ENCODE results near the gene GRIP1.

GRIP1 gene

GRCh38 chr12:66637699-66638301 is 41.1 kb downstream of the GRIP1 start:
- DNase-seq: no peak

DNA sequence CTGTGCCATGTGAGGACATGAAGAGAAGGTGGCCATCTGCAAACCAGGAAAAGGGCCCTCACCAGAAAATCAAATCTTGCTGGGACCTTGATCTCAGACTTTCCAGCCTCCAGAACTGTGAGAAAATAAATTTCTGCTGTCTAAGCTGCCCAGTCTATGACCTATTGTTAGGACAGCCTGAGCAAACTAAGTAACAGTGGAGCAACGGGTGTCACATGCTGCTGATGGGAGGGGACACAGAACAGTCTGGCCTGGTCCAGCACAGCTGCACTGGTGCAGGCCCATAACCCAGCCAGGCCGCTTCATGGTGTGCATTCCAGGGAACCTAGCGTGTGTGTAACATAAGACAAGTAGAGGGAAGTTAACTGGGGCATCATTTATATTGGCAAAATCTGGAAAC is 42.1 kb downstream of the GRIP1 start:
- DNase-seq: no peak

GRCh38 chr12:66633676-66634075 is 45.2 kb downstream of the GRIP1 start:
- no peak for DNase-seq

- no peak for DNase-seq
Observed at GRCh38 chr12:66629138-66629870, 49.6 kb downstream of the GRIP1 start.

GRCh38 chr12:66627988-66628317 is 50.9 kb downstream of the GRIP1 start:
- no peak for DNase-seq

DNA sequence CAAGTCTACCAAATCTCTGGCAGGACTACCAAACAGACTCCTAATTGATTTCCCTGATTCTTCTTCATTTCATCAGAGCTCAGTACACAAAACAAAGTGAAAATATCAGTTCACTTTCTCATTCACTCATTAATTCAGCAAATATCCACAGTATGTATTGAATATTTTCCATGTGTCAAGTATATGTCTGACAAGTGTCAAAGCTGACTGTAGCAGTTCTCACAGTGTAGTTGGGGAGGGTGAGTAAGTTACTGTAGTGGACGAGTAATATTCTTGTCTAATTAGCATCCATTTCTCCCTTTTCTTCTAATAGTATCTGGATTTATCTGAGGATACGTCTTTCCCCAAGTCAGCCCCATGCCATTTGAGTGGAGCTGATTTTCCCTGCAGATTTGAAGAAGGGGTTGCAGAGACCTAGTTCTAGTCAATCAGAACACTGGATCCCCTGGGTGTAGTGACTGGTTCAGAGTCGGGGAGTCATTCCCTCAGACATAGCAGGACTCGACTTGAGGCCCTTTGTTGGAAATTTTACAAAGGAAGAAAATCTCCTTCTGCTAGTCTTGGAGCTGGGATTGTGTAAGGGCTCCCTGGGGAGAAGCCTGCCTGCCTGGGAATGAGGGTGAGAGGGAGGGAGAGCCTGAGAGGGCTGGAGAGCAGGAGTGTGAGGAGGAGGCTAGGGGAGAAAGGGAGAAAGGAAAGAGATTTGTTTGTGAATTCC is 51.4 kb downstream of the GRIP1 start:
- no peak for DNase-seq

DNA sequence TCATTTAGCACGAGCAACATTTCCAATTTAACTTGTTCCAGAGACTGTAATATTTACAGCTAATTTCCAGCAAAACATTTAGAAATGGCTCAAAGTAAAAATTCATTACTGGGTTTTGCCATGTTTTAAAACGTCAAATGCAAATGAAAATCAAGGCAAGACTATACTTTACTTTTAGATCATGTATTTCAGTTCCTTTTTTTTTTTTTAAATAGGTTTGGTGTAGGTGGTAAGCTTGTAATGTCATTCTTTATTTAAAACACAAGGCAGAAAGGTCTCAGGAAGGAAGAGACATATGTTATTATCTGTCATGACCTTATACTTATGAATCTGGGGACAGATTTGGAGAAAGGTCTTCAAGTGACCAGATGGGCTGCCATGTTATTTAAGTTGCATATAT is 54.1 kb downstream of the GRIP1 start:
- DNase-seq: no peak

- no peak for DNase-seq
Observed at GRCh38 chr12:66623455-66623854, 55.4 kb downstream of the GRIP1 start.

- DNase-seq: no peak
Observed at GRCh38 chr12:66620688-66621087, 58.2 kb downstream of the GRIP1 start.

DNA sequence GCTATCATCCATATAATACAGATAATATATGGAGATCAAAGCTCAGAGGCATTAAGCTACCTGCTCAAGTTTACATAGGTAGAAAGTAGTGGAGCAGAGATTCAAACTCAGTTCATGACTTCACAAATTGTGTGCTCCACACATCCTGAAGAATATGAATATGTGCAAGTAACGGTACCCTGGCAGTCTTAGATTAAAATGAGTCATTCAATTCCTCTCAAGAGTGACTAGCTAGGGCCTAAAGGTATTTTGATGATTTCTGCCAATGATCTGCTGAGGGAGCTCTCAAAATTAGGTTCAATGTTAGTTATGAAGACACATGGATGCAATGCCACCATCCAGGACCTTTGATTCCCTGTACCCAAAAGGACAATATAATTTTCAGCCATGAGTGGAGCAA is 58.9 kb downstream of the GRIP1 start:
- no peak for DNase-seq

DNA sequence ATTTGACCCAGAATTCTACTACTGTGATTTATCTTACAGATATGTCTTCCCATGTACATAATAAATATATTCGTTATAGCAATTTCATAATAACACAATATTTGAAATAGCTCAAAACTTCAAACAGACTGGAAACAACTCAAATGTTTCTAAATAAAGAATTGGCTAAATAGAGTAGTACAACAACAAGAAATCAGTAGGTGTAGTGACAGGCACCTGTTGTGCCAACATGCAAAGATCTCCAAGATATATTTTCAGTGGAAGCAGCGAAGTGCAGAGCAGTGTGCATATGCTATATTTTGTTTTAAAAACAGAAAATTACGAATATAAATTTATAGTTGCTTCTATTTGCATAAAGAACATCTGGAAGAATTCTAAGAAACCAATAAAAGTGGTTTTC is 60.9 kb downstream of the GRIP1 start:
- no peak for DNase-seq

GRCh38 chr12:66612090-66612775 is 66.6 kb downstream of the GRIP1 start:
- DNase-seq: no peak

- no peak for DNase-seq
Observed at GRCh38 chr12:66607147-66607546, 71.7 kb downstream of the GRIP1 start.

GRCh38 chr12:66605293-66605692 is 73.6 kb downstream of the GRIP1 start:
- DNase-seq: no peak

DNA sequence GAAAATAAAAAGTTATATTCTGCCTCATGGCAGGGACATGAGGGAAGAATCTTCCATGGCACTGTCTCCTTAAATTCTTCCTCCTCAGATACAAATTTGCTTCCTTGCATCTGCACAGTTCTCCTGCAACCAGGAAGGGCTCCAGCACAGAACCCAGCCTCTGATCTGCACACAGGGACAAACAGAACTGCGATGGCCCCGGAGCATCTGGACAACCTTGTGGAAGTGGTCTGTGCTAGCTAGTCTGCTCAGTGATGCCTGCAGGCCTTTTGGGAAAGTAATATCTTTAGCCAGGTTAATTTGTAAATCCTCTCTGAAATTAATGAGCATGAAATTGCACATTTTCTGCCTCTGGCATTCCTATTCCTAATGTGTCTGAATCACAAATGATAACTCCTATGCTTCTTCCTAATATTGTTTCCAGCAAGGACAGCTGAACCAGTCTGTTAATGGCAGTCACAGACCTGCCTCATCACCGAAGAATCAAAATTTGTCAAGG is 74.8 kb downstream of the GRIP1 start:
- no peak for DNase-seq

GRCh38 chr12:66603461-66603860 is 75.4 kb downstream of the GRIP1 start:
- no peak for DNase-seq

DNA sequence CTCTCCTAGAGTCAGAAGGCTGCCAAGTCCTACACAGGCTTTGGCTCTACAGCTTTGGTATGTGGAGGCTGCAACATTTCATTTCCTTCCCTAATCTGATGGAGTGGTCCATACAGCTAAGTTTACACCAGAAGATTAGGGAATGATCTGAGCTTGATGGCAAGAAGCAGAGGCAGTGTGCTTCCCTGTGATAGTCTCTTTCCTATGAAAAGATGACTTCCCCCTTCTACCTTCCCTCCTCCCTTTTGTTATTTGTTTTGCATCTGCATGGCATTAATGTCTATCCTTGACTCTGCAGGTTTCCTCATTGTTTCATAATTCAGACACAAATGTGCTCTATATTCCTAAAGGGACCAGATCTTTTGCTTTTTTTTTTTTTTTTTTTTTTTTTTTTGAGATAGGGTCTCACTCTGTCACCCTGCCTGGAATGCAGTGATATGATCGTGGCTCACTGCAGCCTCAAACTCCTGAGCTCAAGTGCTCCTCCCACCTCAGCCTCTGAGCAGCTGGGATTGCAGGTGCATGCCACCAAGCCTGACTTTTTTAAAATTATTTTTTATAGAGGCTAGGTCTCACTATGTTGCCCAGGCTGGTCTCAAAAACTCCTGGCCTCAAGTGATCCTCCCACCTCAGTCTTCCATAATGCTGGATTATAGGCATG is 76.3 kb downstream of the GRIP1 start:
- no peak for DNase-seq

DNA sequence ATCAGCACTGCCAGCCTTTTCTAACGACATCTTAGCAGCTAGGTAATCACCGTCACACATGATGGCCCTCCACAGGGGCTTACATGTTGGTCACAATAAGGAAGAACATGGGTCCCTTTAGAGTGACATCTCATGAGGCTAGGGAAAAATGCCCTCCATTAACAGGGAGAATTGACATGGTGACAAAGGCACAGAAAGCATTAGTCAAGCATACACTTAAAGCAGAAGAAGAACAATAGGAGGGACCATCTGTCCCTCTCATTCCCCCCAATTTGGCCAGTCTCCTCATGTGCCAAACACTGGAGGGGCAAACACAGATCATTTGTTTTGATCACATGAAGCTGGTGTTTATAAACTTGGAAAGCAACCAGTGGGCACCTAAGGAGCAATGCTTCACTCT is 78.0 kb downstream of the GRIP1 start:
- no peak for DNase-seq

DNA sequence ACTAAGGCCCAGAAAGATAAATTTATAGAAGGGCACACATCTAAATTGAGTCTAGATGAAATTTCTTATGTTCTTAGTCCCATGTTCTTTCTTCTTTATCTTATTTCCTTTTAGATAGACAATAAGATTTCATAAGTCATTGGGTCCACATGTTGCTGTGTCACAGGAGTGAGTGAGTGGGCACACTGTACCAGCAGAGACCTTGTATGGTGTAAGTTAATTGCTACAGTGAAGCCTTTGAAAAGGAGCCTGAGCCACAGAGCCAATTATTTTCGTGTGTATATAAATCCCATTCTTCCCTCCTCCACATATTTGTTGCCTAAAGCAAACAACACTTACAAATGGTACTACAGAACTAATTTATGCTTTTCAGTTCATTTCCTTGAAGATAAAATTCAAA is 79.1 kb downstream of the GRIP1 start:
- no peak for DNase-seq

DNA sequence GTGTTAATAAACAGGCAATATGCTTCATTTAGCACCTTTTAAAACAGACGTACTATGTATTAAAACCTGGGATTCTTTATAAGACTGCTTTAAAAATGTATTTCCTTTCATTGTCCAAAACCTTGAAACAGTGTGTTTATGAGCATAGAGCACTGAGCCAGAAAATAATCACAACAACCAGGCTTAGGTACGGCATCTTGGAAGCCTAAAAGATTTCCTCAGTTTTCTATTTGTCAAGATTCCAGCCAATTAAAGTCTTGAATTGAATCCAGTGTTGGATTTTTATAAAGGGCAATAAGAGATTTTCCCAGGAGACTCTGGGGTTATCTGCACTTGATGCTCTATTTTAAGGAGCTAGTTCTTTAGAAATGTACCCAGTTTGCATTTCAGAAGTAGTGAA is 80.3 kb downstream of the GRIP1 start:
- DNase-seq: no peak

GRCh38 chr12:66598079-66598478 is 80.8 kb downstream of the GRIP1 start:
- DNase-seq: no peak

GRCh38 chr12:66596199-66596598 is 82.7 kb downstream of the GRIP1 start:
- no peak for DNase-seq

- DNase-seq: no peak
Observed at GRCh38 chr12:66594688-66595087, 84.2 kb downstream of the GRIP1 start.
